Esophagus muscularis mucosa (tissue), 4 donors: Measurements from ENCODE around the gene SYT5. TPM values are rescaled to one million over a fixed set of nuclear protein-coding genes. Genes with fewer than 3 reads are reported as not detected.
"Not testable (repeated sequence)": the region's sequence is repeated elsewhere in the genome, so short reads cannot be mapped to it uniquely, and the experiment has no call there.

Source experiments
- DNase-seq: peaks from one replicate; pipeline ENCODE4 v3.0.0-alpha.2; 2017; ENCODE audit errors: extremely low spot score
- H3K27ac ChIP-seq, 4 donors: fragments of 200-600 bp; sonication (generic); replicated peaks in 1 of 4; 1 replicate in 3 of 4; 2 replicates in 1 of 4; pipeline ENCODE4 v1.5.1; 2016 to 2019; ENCODE audit warnings: mild to moderate bottlenecking in 1 of 4
- H3K27me3 ChIP-seq, 4 donors: fragments of 200-600 bp; sonication (generic); one replicate each; pipeline versions ENCODE4 v1.5.1 to v1.6.0; 2016 to 2019
- H3K36me3 ChIP-seq, 4 donors: fragments of 200-600 bp; sonication (generic); one replicate each; pipeline ENCODE4 v1.5.1; 2016 to 2019
- H3K4me1 ChIP-seq, 4 donors: fragments of 200-600 bp; sonication (generic); one replicate each; pipeline ENCODE4 v1.5.1; 2016 to 2019
- H3K4me3 ChIP-seq, 4 donors: fragments of 200-600 bp; sonication (generic); 1 replicate in 2 of 4; 2 replicates in 2 of 4; pipeline ENCODE4 v1.5.1; 2016 to 2019; ENCODE audit warnings: mild to moderate bottlenecking in 4 of 4, moderate library complexity in 1 of 4
- H3K9me3 ChIP-seq, 4 donors: fragments of 200-600 bp; sonication (generic); 1 replicate in 3 of 4; 2 replicates in 1 of 4; pipeline ENCODE4 v1.5.1; 2016 to 2019
- CTCF ChIP-seq, 3 experiments: fragments of 200-600 bp in 2 of 3; fragments of 450-650 bp in 1 of 3; sonication (generic) in 2 of 3; IDR thresholded peaks; one replicate each; pipeline ENCODE4 v1.5.1; 2017 to 2019; ENCODE audit warnings: antibody characterized with exemption in 3 of 3, mild to moderate bottlenecking in 2 of 3, moderate library complexity in 1 of 3
- EP300 ChIP-seq: sonication (generic); formaldehyde crosslinking; IDR thresholded peaks from one replicate; pipeline ENCODE4 v1.6.1; 2017; ENCODE audit warnings: antibody characterized with exemption
- POLR2A ChIP-seq: fragments of 450-650 bp; IDR thresholded peaks from one replicate; pipeline ENCODE4 v1.6.1; 2017; ENCODE audit warnings: antibody characterized with exemption, moderate library complexity, mild to moderate bottlenecking, low read depth
- POLR2AphosphoS5 ChIP-seq, 2 donors: sonication (generic); formaldehyde crosslinking; IDR thresholded peaks; one replicate each; pipeline ENCODE4 v1.6.1; 2017; ENCODE audit warnings: antibody characterized with exemption in 2 of 2
- WGBS: methylation state at CpG from one replicate; pipeline ENCODE4 v1.1.5; 2018; 5-methylcytosine and 5-hydroxymethylcytosine counted together
- intact Hi-C: fragments of 100-400 bp; cut with DNase I; formaldehyde crosslinking; loops from one replicate; pipeline ENCODE4 v1.15.1; 2023
- total RNA-seq, 4 donors: library from RNA; depleted of rRNA; stranded (reverse); fragments of >200 nt; gene quantifications; one replicate each; pipeline versions ENCODE4 v1.1.0 to v1.2.1, GENCODE V29; 2016

Gene SYT5
- total RNA-seq, 4 donors from 2014 or later = 0.80 to 2.1 (median 1.7) TPM; not detected in 1

GRCh38 chr19:55156202-55157063 is 23.7 kb downstream of the SYT5 start:
- TF ChIP-seq POLR2AphosphoS5 (IDR thresholded peaks at IDR 0.05) = no peak
- TF ChIP-seq EP300 = no peak
- no peak for TF ChIP-seq POLR2A
- no peak for TF ChIP-seq CTCF (IDR thresholded peaks at IDR 0.05)
- intact Hi-C loops = no loop called here
- WGBS = 3% methylated on average over 40 of the region's 52 CpGs
- H3K4me1 ChIP-seq = peaks cover 15 to 32% (median 27%) of the 10 kb centered on the region in 4 donors
- no peak for DNase-seq
- no peak overlapping the region for H3K4me3 ChIP-seq
- H3K27me3 ChIP-seq = peaks cover 1 to 97% (median 52%) of the 10 kb centered on the region in 4 donors
- no peak overlapping the region for H3K27ac ChIP-seq
- no peaks in the 10 kb centered on the region for H3K9me3 ChIP-seq
- H3K36me3 ChIP-seq = peaks cover 0 to 30% (median 0%) of the 10 kb centered on the region in 4 donors

DNA sequence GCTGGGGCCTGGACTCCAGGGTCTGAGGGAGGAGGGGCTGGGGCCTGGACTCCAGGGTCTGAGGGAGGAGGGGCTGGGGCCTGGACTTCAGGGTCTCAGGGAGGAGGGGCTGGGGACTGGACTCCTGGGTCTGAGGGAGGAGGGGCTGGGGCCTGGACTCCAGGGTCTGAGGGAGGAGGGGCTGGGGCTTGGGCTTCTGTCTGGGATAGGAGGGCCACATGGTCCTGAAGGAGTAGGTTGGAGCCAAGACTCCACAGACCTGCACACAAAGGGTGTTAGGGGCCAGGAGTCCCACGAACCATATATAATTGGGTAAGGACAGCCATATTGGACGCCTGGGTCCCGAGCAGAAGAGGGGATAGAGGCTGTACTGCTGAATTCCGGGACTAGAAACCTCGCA is 24.3 kb downstream of the SYT5 start:
- H3K36me3 ChIP-seq = peaks cover 0 to 37% (median 0%) of the 10 kb centered on the region in 4 donors
- peaks cover 12 to 27% (median 22%) of the 10 kb centered on the region in 4 donors for H3K4me1 ChIP-seq
- H3K27me3 ChIP-seq = peaks cover 0 to 97% (median 46%) of the 10 kb centered on the region in 4 donors
- H3K9me3 ChIP-seq, DNase-seq, H3K27ac ChIP-seq, intact Hi-C loops, H3K4me3 ChIP-seq: not testable (repeated sequence)
- WGBS = 0% methylated on average over 2 of the region's 5 CpGs

DNA sequence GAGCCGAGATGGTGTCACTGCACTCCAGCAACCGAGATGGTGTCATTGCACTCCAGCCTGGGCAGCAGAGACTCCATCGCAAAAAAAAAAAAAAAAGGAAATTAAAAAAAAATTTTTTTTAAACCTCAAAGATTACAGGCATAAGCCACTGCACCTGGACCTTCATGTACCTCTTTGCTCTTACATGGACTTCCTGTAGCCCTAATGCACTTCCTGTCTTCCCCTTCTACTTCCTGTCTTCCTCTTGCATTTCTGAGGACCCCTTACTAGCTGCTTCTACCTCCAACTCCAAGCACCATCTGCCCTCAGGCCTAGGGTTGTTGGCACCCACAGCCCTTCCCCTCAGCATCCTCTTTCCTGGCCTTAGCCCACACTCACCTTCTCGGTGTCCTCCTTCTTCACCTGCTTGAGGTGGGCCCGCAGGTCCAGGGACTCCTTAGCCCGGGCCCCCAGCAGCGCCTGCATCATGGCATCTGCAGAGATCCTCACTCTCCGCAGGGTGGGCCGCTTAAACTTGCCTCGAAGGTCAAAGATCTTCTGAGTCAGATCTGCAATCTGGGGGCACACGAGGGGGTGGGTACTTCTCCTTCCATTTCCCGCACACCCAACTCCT is 26.3 kb downstream of the SYT5 start:
- no peak for DNase-seq
- Histone ChIP-seq H3K27me3 (peaks cover 0 to 97% (median 37%) of the 10 kb centered on the region in 4 donors), H3K36me3 (peaks cover 0 to 38% (median 0%) of the 10 kb centered on the region in 4 donors), H3K4me1 (peaks cover 0 to 15% (median 11%) of the 10 kb centered on the region in 4 donors), H3K27ac (no peak overlapping the region), H3K9me3 (no peaks in the 10 kb centered on the region), H3K4me3 (no peak overlapping the region)
- intact Hi-C loops = no loop called here
- no peak for TF ChIP-seq EP300
- TF ChIP-seq CTCF (IDR thresholded peaks at IDR 0.05) = no peak
- no peak for TF ChIP-seq POLR2A
- no peak for TF ChIP-seq POLR2AphosphoS5 (IDR thresholded peaks at IDR 0.05)
- WGBS = 90% methylated on average over 12 of the region's 12 CpGs

DNA sequence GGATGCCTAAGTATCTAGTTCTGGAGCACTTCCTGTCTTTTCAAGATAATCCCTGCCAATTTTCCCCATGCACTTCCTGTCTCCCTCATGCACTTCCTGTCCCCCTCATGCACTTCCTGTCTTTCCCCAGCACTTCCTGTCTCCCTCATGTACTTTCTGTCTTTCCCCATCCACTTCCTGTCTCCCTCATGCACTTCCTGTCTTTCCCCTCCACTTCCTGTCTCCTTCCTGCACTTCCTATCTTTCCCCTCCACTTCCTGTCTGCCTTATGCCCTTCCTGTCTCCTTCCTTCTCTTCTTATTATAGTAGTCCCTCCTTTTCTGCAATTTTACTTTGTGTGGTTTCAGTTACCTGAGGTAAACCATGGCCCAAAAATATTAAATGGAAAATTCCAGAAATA is 28.1 kb downstream of the SYT5 start:
- H3K4me1 ChIP-seq = peaks cover 0 to 14% (median 11%) of the 10 kb centered on the region in 4 donors

More for the DNA sequence above, 28.1 kb downstream of the SYT5 start:
- no peak overlapping the region for H3K27ac ChIP-seq
- H3K36me3 ChIP-seq = peaks cover 0 to 38% (median 0%) of the 10 kb centered on the region in 4 donors
- TF ChIP-seq POLR2A (no peak), CTCF (IDR thresholded peaks at IDR 0.05) (no peak), EP300 (no peak), POLR2AphosphoS5 (IDR thresholded peaks at IDR 0.05) (no peak)
- intact Hi-C loops = no loop called here
- H3K4me3 ChIP-seq = no peak overlapping the region
- H3K27me3 ChIP-seq = peaks cover 0 to 97% (median 31%) of the 10 kb centered on the region in 4 donors
- no peak for DNase-seq
- H3K9me3 ChIP-seq = no peaks in the 10 kb centered on the region
